ENCODE data around the gene ZC3H12C.

ZC3H12C gene

GRCh38 chr11:110050201-110050506 is 43.0 kb upstream of the ZC3H12C start:
- TF ChIP-seq, protein P1, sequence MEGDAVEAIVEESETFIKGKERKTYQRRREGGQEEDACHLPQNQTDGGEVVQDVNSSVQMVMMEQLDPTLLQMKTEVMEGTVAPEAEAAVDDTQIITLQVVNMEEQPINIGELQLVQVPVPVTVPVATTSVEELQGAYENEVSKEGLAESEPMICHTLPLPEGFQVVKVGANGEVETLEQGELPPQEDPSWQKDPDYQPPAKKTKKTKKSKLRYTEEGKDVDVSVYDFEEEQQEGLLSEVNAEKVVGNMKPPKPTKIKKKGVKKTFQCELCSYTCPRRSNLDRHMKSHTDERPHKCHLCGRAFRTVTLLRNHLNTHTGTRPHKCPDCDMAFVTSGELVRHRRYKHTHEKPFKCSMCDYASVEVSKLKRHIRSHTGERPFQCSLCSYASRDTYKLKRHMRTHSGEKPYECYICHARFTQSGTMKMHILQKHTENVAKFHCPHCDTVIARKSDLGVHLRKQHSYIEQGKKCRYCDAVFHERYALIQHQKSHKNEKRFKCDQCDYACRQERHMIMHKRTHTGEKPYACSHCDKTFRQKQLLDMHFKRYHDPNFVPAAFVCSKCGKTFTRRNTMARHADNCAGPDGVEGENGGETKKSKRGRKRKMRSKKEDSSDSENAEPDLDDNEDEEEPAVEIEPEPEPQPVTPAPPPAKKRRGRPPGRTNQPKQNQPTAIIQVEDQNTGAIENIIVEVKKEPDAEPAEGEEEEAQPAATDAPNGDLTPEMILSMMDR (conservative IDR thresholded peaks at IDR 0.05; ENCODE audit: low read depth, low read length): no peak
- no peak overlapping the region for H3K4me3 ChIP-seq (IDR thresholded peaks at IDR 0.05; ENCODE audit: insufficient read depth, low read depth, low read length)
- no peak overlapping the region for H3K9ac ChIP-seq
- no peaks in the 10 kb centered on the region for H3K36me3 ChIP-seq (ENCODE audit: insufficient read depth)
- no peak overlapping the region for H3K4me2 ChIP-seq
- H3K4me1 ChIP-seq (ENCODE audit: low read depth, poor library complexity, severe bottlenecking): no peaks in the 10 kb centered on the region
- no peaks in the 10 kb centered on the region for H4K20me1 ChIP-seq (ENCODE audit: insufficient read depth)
- no peaks in the 10 kb centered on the region for H3K27me3 ChIP-seq (ENCODE audit: insufficient read depth, low read depth)
- H3K79me2 ChIP-seq (ENCODE audit: insufficient read depth, low read depth): no peaks in the 10 kb centered on the region
- no peak overlapping the region for H3K27ac ChIP-seq
- H2AFZ ChIP-seq (ENCODE audit: low read depth): no peak overlapping the region

DNA sequence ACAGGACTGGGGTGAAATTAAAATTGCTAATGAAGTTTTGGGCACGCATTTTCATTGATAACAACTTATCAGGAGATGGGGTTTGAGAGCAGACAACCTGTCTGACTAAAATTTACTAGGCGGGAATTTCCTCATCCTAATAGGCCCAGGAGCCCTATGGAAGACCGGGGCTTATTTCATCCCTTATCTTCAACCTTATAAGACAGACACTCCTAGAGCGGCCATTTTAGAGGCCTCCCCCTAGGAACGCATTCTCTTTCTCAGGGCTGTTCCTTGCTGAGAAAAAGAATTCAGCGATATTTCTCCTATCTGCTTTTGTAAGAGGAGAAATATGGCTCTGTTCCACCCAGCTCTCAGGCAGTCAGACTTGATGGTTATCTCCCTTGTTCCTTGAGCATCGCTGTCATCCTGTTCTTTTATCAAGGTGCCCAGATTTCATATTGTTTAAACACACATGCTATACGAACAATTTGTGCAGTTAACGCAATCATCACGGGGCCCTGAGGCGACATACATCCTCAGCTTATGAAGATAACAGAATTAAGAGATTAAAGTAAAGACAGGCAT is 39.3 kb upstream of the ZC3H12C start:
- Histone ChIP-seq H3K4me1 (ENCODE audit: low read depth, poor library complexity, severe bottlenecking) (no peaks in the 10 kb centered on the region), H3K36me3 (ENCODE audit: insufficient read depth) (no peaks in the 10 kb centered on the region), H3K4me2 (no peak overlapping the region), H2AFZ (ENCODE audit: low read depth) (no peak overlapping the region), H3K79me2 (ENCODE audit: insufficient read depth, low read depth) (no peaks in the 10 kb centered on the region), H3K27ac (no peak overlapping the region), H3K4me3 (IDR thresholded peaks at IDR 0.05; ENCODE audit: insufficient read depth, low read depth, low read length) (no peak overlapping the region), H3K9ac (no peak overlapping the region), H4K20me1 (ENCODE audit: insufficient read depth) (no peaks in the 10 kb centered on the region), H3K27me3 (ENCODE audit: insufficient read depth, low read depth) (no peaks in the 10 kb centered on the region)
- TF ChIP-seq, protein P1 (conservative IDR thresholded peaks at IDR 0.05; ENCODE audit: low read depth, low read length): no peak

- no peak overlapping the region for H2AFZ ChIP-seq (ENCODE audit: low read depth)
- TF ChIP-seq, protein P1 (conservative IDR thresholded peaks at IDR 0.05; ENCODE audit: low read depth, low read length): no peak
These were observed 36.2 kb upstream of the ZC3H12C start for GRCh38 chr11:110056956-110057355.

GRCh38 chr11:110059706-110060463 is 33.3 kb upstream of the ZC3H12C start:
- no peaks in the 10 kb centered on the region for H3K27me3 ChIP-seq (ENCODE audit: insufficient read depth, low read depth)
- H3K27ac ChIP-seq: no peak overlapping the region
- no peak overlapping the region for H2AFZ ChIP-seq (ENCODE audit: low read depth)
- H3K4me1 ChIP-seq (ENCODE audit: low read depth, poor library complexity, severe bottlenecking): no peaks in the 10 kb centered on the region
- TF ChIP-seq, protein P1 (conservative IDR thresholded peaks at IDR 0.05; ENCODE audit: low read depth, low read length): no peak
- no peak overlapping the region for H3K4me2 ChIP-seq
- H3K9ac ChIP-seq: no peak overlapping the region
- H3K4me3 ChIP-seq (IDR thresholded peaks at IDR 0.05; ENCODE audit: insufficient read depth, low read depth, low read length): no peak overlapping the region
- no peaks in the 10 kb centered on the region for H4K20me1 ChIP-seq (ENCODE audit: insufficient read depth)
- no peaks in the 10 kb centered on the region for H3K79me2 ChIP-seq (ENCODE audit: insufficient read depth, low read depth)
- H3K36me3 ChIP-seq (ENCODE audit: insufficient read depth): no peaks in the 10 kb centered on the region

More at GRCh38 chr11:110056956-110057355, 36.2 kb upstream of the ZC3H12C start:
- Histone ChIP-seq H3K36me3 (ENCODE audit: insufficient read depth) (no peaks in the 10 kb centered on the region), H4K20me1 (ENCODE audit: insufficient read depth) (no peaks in the 10 kb centered on the region), H3K4me2 (no peak overlapping the region), H3K79me2 (ENCODE audit: insufficient read depth, low read depth) (no peaks in the 10 kb centered on the region), H3K4me3 (IDR thresholded peaks at IDR 0.05; ENCODE audit: insufficient read depth, low read depth, low read length) (no peak overlapping the region), H3K27ac (no peak overlapping the region), H3K9ac (no peak overlapping the region), H3K4me1 (ENCODE audit: low read depth, poor library complexity, severe bottlenecking) (no peaks in the 10 kb centered on the region), H3K27me3 (ENCODE audit: insufficient read depth, low read depth) (no peaks in the 10 kb centered on the region)

Data from KMS-11 (cell line).